Measurements from ENCODE around the gene RUNX1. TPM values are rescaled to one million over a fixed set of nuclear protein-coding genes. Genes with fewer than 3 reads are reported as not detected.

Gene RUNX1
- total and polyA plus RNA-seq, 2 of the 13 experiments (the other 11 are each of a cell fraction or from before 2014, with no cell fraction given), result 5.4 to 6.4 TPM

GRCh38 chr21:34836103-34836932 is 212.8 kb downstream of the RUNX1 start (continued):
- TF ChIP-seq ZNF124 (CRISPR knock-in tag; IDR thresholded peaks at IDR 0.05), result no peak
- TF ChIP-seq ZMYM4 (CRISPR knock-in tag; IDR thresholded peaks at IDR 0.05), result no peak
- TF ChIP-seq AGO1 (IDR thresholded peaks at IDR 0.05; ENCODE audit: low read depth, low read length, poor library complexity, severe bottlenecking), result no peak
- TF ChIP-seq HNF1A (IDR thresholded peaks at IDR 0.05; ENCODE audit: low read depth), result no peak
- TF ChIP-seq HNF1A (CRISPR knock-in tag; IDR thresholded peaks at IDR 0.05; ENCODE audit: borderline replicate concordance), result peak; percentile 21; the same call in 1 of the 2 replicates
- TF ChIP-seq RBAK (CRISPR knock-in tag; IDR thresholded peaks at IDR 0.05), result no peak
- TF ChIP-seq ZNF761 (CRISPR knock-in tag; conservative IDR thresholded peaks at IDR 0.05), result no peak
- no peak for TF ChIP-seq PCBP2 (optimal IDR thresholded peaks at IDR 0.05; ENCODE audit: low read depth, low read length, poor library complexity, severe bottlenecking)
- no peak for TF ChIP-seq ZNF780A (CRISPR knock-in tag; IDR thresholded peaks at IDR 0.05)
- TF ChIP-seq, protein P1, sequence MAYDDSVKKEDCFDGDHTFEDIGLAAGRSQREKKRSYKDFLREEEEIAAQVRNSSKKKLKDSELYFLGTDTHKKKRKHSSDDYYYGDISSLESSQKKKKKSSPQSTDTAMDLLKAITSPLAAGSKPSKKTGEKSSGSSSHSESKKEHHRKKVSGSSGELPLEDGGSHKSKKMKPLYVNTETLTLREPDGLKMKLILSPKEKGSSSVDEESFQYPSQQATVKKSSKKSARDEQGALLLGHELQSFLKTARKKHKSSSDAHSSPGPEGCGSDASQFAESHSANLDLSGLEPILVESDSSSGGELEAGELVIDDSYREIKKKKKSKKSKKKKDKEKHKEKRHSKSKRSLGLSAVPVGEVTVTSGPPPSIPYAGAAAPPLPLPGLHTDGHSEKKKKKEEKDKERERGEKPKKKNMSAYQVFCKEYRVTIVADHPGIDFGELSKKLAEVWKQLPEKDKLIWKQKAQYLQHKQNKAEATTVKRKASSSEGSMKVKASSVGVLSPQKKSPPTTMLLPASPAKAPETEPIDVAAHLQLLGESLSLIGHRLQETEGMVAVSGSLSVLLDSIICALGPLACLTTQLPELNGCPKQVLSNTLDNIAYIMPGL (CRISPR knock-in tag; IDR thresholded peaks at IDR 0.05; ENCODE audit: borderline replicate concordance in 1 of 2, low read depth in 1 of 2), result no peak
- peak; percentile 31; the same call in 1 of the 2 replicates for TF ChIP-seq FOSL1 (CRISPR knock-in tag; IDR thresholded peaks at IDR 0.05; ENCODE audit: borderline replicate concordance)
- no peak for TF ChIP-seq YEATS2 (CRISPR knock-in tag; IDR thresholded peaks at IDR 0.05; ENCODE audit: borderline replicate concordance)
- TF ChIP-seq HOXA7 (CRISPR knock-in tag; IDR thresholded peaks at IDR 0.05), result no peak
- no peak for TF ChIP-seq HES4 (CRISPR knock-in tag; IDR thresholded peaks at IDR 0.05; ENCODE audit: borderline replicate concordance)
- TF ChIP-seq ZNF772 (CRISPR knock-in tag; IDR thresholded peaks at IDR 0.05), result no peak
- TF ChIP-seq, protein P2, sequence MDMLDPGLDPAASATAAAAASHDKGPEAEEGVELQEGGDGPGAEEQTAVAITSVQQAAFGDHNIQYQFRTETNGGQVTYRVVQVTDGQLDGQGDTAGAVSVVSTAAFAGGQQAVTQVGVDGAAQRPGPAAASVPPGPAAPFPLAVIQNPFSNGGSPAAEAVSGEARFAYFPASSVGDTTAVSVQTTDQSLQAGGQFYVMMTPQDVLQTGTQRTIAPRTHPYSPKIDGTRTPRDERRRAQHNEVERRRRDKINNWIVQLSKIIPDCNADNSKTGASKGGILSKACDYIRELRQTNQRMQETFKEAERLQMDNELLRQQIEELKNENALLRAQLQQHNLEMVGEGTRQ (IDR thresholded peaks at IDR 0.05; ENCODE audit: low read depth, low read length), result no peak
- TF ChIP-seq, protein P2 (CRISPR knock-in tag; IDR thresholded peaks at IDR 0.05; ENCODE audit: borderline replicate concordance), result no peak

Measured in HepG2 (cell line).